Measurements from ENCODE around the gene VAMP1.
"Not testable (repeated sequence)": the region's sequence is repeated elsewhere in the genome, so short reads cannot be mapped to it uniquely, and the experiment has no call there.

VAMP1 gene

GRCh38 chr12:6500466-6500865, 30.0 kb upstream of the VAMP1 start:
- Histone ChIP-seq H3K4me1 (ENCODE audit: insufficient read depth, poor library complexity, severe bottlenecking) (peaks cover 1% of the 10 kb centered on the region), H3K27me3 (ENCODE audit: insufficient read depth, poor library complexity, severe bottlenecking) (no peaks in the 10 kb centered on the region), H3K9me3 (ENCODE audit: severe bottlenecking) (no peaks in the 10 kb centered on the region), H3K27ac (ENCODE audit: poor library complexity, severe bottlenecking) (no peak overlapping the region), H3K36me3 (ENCODE audit: low read depth) (peaks cover 83% of the 10 kb centered on the region), H3K4me3 (ENCODE audit: severe bottlenecking) (no peak overlapping the region)
- no peak for ATAC-seq (ENCODE audit: low read depth)
- no peak for TF ChIP-seq CTCF (IDR thresholded peaks at IDR 0.05; ENCODE audit: poor library complexity, severe bottlenecking)
- DNase-seq (ENCODE audit: low spot score): no peak

- H3K27ac ChIP-seq (ENCODE audit: poor library complexity, severe bottlenecking); H3K9me3 ChIP-seq (ENCODE audit: severe bottlenecking); H3K27me3 ChIP-seq (ENCODE audit: insufficient read depth, poor library complexity, severe bottlenecking); DNase-seq (ENCODE audit: low spot score); ATAC-seq (ENCODE audit: low read depth); H3K4me3 ChIP-seq (ENCODE audit: severe bottlenecking): not testable (repeated sequence)
- peaks cover 72% of the 10 kb centered on the region for H3K36me3 ChIP-seq (ENCODE audit: low read depth)
- peaks cover 10% of the 10 kb centered on the region for H3K4me1 ChIP-seq (ENCODE audit: insufficient read depth, poor library complexity, severe bottlenecking)
Observed at GRCh38 chr12:6497291-6497690, 26.8 kb upstream of the VAMP1 start.

- no peaks in the 10 kb centered on the region for H3K27me3 ChIP-seq (ENCODE audit: insufficient read depth, poor library complexity, severe bottlenecking)
- TF ChIP-seq CTCF (IDR thresholded peaks at IDR 0.05; ENCODE audit: poor library complexity, severe bottlenecking): no peak
- DNase-seq (ENCODE audit: low spot score) (no peak), ATAC-seq (ENCODE audit: low read depth) (no peak)
- peak overlapping the region; percentile 88 for H3K27ac ChIP-seq (ENCODE audit: poor library complexity, severe bottlenecking)
- H3K4me1 ChIP-seq (ENCODE audit: insufficient read depth, poor library complexity, severe bottlenecking): peaks cover 13% of the 10 kb centered on the region
- peak overlapping the region; percentile 48 for H3K4me3 ChIP-seq (ENCODE audit: severe bottlenecking)
- H3K36me3 ChIP-seq (ENCODE audit: low read depth): peaks cover 66% of the 10 kb centered on the region
- H3K9me3 ChIP-seq (ENCODE audit: severe bottlenecking): no peaks in the 10 kb centered on the region
Observed at GRCh38 chr12:6494968-6495367, 24.5 kb upstream of the VAMP1 start.

GRCh38 chr12:6494258-6494743, 23.8 kb upstream of the VAMP1 start:
- no peak for DNase-seq (ENCODE audit: low spot score)
- no peak for TF ChIP-seq CTCF (IDR thresholded peaks at IDR 0.05; ENCODE audit: poor library complexity, severe bottlenecking)
- H3K4me1 ChIP-seq (ENCODE audit: insufficient read depth, poor library complexity, severe bottlenecking): peaks cover 13% of the 10 kb centered on the region
- peak overlapping the region; percentile 48 for H3K4me3 ChIP-seq (ENCODE audit: severe bottlenecking)
- no peaks in the 10 kb centered on the region for H3K27me3 ChIP-seq (ENCODE audit: insufficient read depth, poor library complexity, severe bottlenecking)
- peaks cover 60% of the 10 kb centered on the region for H3K36me3 ChIP-seq (ENCODE audit: low read depth)
- H3K27ac ChIP-seq (ENCODE audit: poor library complexity, severe bottlenecking): peak overlapping the region; percentile 88
- H3K9me3 ChIP-seq (ENCODE audit: severe bottlenecking): no peaks in the 10 kb centered on the region
- ATAC-seq (ENCODE audit: low read depth): peak; percentile 24; the same call in 1 of the 3 replicates

GRCh38 chr12:6493497-6494257, 23.2 kb upstream of the VAMP1 start, which contains the start of gene NCAPD2:
TSS of gene NCAPD2 (plus strand) at chr12:6494102. CDS start at chr12:6495099, 997 bp downstream.
- ATAC-seq (ENCODE audit: low read depth) (peak; percentile 87), DNase-seq (ENCODE audit: low spot score) (peak; percentile 95)
- Histone ChIP-seq H3K4me1 (ENCODE audit: insufficient read depth, poor library complexity, severe bottlenecking) (peaks cover 13% of the 10 kb centered on the region), H3K9me3 (ENCODE audit: severe bottlenecking) (no peaks in the 10 kb centered on the region), H3K27me3 (ENCODE audit: insufficient read depth, poor library complexity, severe bottlenecking) (no peaks in the 10 kb centered on the region), H3K4me3 (ENCODE audit: severe bottlenecking) (peak within 1 kb of the TSS; percentile 48), H3K36me3 (ENCODE audit: low read depth) (peaks cover 54% of the 10 kb centered on the region), H3K27ac (ENCODE audit: poor library complexity, severe bottlenecking) (peak within 1 kb of the TSS; percentile 88)
- TF ChIP-seq CTCF (IDR thresholded peaks at IDR 0.05; ENCODE audit: poor library complexity, severe bottlenecking): peak; percentile 6
